GM21367 (cell line): ENCODE results near the gene DEGS2.
"Not testable (repeated sequence)": the region's sequence is repeated elsewhere in the genome, so short reads cannot be mapped to it uniquely, and the experiment has no call there.

Experiments
- ATAC-seq: cut with Tn5 transposase; IDR thresholded peaks from one replicate; pipeline ENCODE4 v1.9.1; 2021; ENCODE audit not compliant: unreplicated experiment

DEGS2 gene

DNA sequence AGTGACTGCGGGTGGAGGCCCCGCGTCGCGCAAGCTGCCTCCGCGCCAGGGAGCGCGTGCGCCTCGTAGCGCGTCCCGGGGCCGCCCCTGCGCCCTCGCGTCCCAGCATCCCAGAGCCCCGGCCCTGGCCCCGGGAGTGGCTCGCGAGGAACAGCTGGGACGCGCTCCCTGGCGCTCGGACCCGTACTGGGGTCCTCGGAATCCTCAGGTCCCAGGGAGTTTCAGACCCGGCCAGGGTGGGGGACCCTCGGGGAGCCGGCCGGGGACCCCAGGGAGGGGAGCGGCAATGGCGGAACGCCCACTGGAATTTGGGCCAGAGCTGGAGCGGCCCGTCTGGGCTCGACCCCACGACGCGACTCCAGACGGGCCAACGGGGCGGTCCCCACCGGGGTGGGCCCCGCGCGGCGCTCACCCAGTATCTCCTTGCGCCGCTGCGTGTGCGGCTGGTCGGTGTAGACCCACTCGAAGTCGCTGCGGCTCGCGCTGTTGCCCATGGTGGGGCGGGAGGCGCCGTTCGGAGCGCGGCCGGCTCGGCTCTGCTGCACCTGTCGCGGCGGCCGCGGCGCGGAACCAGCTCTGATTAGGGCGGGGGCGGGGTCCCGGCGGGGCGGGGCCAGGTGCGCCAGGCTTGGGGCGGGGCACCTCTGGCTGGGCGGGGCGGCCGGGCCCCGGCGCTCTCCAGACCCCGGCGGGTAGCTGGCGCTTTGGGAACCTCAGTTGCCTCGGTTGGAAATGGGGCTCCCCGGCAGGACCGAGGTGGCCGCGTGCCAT, at the start of gene DEGS2:
Gene DEGS2 (minus strand): TSS at position 552 of the 771 bp plus-strand sequence. CDS start 58 bp downstream, at position 494.
- peak; percentile 47 for ATAC-seq

DNA sequence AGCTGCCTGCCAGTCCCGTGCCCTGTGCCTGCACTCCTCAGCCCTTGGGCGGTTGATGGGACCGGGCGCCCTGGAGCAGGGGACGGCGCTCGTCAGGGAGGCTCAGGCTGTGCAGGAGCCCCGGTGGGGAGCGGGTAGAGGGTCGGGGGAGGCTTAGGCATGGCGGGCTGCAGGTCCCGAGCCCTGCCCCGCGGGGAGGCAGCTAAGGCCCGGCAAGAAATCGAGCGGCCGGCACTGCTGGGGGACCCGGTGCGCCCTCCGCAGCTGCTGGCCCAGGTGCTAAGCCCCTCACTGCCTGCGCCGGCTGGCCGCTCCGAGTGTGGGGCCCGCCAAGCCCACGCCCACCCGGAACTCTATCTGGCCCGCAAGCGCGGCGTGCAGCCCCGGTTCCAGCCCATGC, 48.7 kb upstream of the DEGS2 start:
- not testable (repeated sequence) for ATAC-seq

DNA sequence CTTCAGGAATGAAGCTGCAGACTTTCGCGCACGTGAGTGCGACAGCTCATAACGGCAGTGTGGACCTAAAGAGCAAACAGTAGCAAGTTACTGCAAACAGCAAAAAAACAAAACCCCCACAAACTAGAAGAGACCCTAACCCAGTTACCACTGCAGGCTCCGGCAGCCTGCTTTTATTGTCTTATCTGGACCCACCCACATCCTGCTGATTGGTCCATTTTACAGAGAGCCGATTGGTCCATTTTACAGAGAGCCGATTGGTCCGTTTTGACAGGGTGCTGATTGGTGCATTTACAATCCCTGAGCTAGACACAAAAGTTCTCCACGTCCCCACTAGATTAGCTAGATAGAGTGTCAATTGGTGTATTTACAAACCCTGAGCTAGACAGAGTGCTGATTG, 48.1 kb upstream of the DEGS2 start:
- ATAC-seq = not testable (repeated sequence)

DNA sequence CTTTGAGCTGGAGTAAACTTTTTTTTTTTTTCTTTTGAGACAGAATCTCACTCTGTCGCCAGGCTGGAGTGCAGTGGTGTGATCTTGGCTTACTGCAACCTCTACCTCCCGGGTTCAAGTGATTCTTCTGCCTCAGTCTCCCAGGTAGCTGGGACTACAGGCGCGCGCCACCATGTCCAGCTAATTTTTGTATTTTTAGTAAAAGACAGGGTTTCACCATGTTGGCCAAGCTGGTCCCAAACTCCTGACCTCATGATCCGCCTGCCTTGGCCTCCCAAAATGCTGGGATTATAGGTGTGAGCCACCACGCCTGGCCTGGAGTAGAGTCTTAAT, 45.4 kb upstream of the DEGS2 start:
- not testable (repeated sequence) for ATAC-seq

DNA sequence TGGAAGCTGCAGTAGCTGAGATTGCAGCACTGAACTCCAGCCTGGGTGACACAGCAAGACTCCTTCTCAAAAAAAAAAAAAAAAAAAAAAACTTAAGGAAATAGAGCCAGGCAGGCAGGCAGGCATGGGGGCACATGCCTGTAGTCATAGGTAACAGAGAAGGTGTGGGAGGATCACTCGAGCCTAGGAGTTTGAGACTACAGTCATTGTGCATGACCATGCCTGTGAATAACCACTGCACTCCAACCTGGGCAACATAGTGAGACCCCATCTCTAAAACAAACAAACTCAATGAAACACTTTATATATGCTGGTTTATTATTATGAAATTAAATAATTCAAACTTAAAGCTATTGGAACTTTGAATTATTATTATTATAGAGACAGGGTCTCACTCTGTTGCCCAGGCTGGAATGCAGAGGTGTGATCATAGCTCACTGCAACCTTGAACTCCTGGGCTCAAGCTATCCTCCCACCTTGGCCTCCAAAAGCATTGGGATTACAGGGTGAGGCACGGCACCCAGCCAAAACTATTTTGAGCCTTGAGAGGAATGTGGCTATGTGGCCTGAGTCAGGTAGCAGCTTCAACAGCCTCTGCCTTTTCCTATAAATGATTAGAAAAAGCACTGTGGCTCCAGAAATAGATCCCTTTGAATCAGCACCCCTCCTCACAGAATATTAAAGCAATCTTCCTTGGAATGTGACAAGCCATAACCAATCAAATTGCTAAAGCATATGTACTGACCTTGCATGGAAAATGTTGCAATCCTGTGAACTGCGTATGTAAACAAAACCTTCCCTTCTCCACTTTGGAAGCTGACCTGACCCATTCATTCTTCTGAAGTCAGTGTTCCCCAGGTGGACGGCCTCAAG, 44.8 kb upstream of the DEGS2 start:
- no peak for ATAC-seq

DNA sequence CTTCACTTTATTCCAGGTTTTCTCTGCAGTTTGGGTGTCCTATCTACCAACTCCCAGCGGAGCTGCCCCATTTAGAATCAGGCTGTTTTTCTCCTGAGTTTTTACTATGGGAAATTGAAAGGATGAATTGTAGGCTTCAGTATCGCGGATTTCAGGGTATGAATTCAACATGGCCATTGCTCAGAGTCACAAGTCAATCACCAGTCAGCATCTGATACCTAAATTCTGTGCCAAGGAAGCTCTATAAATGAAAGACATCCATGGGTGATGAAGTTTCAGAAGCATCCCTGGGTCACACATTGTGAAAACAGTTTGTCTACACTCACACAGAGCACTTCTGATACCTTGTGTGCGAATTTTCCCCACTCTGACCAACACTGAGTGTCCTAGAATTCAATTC, 43.7 kb upstream of the DEGS2 start:
- ATAC-seq = no peak

DNA sequence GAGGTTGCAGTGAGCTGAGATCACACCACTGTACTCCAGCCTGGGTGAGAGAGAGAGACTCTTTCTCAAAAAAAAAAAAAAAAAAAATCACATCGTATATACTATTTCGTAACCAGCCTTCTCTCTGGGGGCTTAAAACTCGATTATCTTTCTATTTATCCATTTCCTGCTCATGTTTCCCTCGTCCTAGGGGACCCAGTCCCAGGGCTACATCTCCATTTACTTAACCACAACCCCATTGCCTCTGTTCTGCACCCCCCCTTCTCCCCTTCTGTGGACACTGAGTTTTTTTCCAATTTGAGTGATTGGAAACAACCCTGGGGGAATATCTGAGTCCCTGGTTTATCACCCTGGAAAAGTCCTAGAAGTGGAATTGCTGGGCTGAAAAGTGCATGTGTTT, 43.3 kb upstream of the DEGS2 start:
- ATAC-seq = no peak

DNA sequence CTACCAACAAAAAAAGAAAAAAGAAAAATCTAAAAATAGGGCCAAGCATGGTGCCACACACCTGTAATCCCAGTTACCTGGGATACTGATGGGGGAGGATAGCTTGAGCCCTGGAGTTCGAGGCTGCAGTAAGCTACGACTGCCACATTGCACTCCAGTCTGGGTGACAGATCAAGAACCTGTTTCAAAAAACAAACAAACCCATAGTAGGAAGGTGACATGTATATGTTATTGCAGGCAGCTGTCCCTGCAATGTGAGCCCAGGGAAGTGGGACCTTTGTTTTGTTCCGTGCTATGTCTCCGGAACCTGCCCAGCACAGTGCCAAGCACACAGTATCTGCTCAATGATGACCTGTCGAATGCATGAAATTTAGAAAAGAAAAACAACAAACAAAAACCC, 42.3 kb upstream of the DEGS2 start:
- ATAC-seq = no peak

DNA sequence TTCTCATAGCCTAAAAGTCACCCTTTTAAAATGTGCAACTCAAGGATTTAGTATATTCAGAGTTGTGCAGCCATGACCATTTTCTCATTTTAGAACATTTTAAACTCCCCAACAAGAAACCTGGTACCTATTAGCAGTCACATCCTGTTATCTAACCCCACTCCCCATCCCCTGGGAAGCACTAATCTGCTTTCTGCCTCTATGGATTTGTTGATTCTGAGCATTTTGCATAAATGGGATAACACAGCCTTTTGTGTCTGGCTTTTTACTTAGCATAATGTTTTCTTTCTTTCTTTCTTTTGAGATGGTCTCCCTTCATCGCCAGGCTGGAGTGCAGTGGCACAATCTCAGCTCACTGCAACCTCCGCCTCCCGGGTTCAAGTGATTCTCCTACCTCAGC, 40.9 kb upstream of the DEGS2 start:
- ATAC-seq = no peak

DNA sequence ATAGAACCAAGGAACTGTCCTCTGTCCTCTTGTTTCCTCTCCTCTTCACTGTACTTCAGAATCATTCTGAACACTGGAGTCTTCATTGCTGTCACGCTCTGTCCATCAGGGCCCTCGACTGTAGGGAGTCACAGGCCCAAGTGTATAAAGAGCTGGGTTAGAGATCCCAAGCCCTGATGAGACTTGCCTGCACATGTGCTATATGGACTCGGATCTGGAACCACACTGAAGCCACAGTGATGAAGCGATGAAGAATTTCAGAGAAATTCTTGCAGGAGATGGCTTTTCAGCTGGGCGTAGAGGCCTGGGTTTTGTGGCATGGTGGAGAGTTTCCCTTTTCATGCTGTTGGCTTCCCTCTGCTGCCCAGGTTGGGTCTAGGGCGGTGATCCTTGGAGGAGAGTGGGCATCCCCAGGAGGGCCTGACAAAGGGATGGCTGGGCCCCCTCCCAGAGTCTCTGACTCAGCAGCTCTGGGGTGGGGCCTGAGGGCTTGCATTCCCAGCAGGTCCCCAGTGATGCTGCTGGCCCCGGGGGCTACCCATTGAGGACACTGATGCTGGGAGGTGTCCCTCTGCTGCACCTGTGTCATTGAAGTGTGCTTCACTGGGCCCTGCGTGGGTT, 39.9 kb upstream of the DEGS2 start:
- ATAC-seq = no peak

DNA sequence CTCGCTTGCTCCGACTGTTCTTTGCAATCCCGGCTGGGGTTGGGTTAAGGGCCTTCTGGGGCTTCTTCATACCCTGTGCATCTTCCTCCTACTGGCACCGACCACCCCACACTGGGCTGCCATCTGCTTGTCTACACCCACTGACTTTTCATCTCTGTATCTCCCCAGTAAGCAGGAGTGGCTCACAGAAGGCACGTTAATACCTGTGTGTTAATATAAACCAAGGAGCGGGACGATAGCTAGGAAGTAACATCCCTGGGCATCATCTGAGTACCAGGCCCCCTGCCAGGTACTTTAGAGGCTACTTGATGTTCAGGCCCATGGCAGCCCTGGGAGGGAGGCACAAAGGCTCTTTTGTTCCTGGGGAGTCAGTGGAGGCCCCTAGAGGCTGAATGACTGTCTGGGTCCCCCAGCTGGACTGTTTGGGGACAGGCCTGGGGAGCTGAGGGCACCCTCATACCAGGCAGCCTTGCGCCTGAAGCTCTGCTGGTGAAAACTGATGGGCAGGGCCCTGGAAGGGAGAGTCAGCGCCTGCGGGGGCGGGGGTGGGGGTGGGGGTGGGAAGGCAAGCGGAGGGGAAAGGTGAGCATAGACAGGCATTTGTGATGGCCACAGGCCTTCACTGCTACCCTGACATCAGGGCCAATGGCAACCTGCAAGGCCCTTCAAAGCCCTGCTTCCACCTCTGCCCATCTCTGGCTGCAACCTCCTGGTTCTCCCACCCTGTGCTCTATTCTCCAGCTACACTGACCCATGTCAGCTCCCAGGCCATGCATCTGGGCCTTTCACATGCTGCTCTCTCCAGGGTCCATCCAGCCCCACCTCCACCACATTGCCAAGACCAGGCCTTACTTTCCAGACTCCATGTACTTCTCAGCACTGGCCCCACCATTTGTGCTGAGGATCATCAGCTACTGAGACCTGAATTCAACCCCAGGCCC, 34.2 kb upstream of the DEGS2 start:
- ATAC-seq = no peak

DNA sequence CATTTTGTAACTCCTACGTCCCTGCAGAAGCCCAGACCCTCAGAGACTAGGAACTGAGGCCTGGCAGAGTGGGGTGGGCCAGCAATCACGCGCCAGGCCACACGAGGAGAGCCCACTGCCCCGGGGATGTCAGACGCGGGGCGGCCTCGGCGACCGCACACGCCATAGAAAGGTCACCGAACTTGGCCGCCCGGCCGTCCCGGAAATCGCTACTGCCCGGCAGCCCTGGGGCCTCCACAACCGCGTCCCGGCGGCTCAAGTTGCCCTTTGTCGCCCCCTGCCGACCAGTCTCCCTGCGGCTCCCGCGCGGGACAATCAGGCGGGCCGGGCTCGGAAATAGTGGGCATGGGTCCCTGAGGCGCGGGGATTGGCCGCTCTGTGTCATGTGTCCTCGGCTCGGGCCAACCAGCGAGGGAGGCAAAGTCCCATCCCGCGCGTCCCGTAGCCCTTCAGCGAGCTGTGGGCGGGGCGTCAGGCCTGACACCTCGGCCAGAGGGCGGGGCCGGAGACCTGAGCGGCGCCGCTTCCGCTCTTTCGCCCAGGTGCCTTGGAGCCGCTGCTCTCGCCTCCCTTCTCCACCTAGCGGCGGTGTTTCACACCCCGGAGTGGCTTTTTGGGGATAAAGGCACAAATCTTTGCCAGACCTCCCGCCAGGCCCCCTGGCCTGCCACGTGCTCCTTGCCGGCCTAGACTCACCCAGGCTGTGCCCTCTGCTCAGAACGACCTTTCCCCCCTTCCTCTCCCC, 33.4 kb upstream of the DEGS2 start:
- peak; percentile 98 for ATAC-seq

DNA sequence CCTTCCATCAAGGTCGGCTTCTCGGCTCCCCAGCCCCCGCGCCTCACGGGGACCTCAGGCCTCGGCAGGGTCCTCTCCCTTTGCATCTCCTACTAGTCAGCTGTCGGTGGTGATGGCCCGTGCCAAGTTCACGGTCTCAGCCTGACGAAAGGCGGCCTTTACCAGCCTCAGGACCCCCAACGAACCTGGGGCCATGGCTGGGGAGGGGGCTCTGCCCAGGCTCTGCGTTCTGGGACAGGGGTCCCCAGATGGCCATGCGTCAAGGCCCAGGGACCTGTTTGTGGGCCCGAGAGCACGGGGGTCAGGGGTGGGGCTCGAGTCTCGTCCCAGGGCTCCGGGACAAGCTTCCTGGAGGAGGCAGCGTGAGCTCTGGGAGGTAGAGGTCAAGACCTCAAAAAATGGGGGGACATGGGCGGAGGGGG, 32.8 kb upstream of the DEGS2 start:
- no peak for ATAC-seq

DNA sequence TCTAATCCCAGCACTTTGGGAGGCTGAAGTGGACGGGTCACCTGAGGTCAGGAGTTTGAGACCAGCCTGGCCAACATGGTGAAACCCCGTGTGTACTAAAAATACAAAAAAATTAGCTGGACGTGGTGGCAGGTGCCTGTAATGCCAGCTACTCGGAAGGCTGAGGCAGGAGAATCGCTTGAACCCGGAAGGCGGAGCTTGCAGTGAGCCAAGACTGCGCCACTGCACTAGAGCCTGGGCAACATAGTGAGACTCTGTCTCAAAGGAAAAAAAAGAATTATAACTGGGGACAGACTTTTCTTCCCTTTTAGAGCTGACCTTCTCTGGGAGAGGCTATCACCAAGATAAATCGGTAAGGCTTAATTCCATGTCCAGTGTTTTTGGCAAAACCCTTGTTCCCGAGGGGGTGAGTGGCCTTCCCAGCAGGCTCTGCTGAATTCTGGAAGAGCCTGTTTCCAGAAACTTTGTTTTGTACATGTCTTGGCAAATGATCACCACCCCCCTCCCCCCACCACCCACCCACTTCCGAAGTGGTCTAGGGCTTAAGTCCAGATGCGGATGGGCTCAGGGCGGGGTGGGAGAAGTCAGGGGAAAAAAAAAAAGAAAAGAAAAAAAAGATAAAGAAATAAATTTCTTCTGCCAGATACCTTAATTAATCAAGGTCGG, 32.3 kb upstream of the DEGS2 start:
- ATAC-seq = no peak

DNA sequence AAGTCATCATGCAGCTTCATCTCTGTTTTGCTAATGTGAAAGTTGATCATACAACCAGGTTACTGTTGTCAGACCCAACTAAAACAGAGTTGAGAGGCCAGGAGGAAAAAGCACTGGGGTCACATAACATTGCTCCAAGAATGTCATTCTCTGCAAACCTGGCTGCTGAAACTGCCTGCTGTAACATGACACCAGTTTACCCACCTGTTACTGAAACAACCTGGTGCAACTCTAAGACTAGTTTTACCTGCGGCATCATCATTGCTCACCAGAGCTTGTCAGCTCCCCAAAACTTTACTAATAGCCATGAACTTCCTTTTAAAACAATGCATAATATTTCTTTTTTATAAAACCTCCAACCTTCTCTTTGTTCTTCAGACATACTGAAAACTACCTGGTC, 30.7 kb upstream of the DEGS2 start:
- no peak for ATAC-seq

DNA sequence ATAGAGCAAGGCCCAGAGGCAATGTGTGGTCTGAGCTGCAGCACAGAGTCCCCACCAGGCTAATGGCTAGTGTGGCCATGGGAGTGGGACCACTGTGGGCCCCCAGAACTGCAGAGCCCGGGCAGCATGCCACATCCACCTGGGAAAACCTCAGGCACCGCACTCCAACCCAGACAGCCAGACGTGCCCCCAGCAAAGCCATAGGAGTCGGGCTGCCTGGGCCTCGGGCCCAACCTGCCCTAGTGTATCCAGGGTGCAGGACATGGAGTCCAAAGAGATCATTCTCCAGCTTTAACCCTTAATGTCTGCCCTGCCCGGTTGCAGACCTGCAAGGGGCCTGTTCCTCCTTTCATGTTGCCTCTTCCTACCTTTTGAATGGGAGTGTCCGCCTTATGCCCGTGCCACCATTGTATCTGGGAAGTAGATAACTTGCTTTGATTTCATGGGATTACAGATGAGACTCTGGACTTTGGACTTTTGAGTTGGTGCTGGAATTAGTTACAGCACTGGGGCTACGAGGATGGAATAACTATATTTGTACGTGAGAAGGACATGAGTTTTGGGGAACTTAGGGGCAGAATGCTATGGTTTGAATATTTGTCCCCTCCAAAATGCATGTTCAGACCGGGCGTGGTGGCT, 29.1 kb upstream of the DEGS2 start:
- no peak for ATAC-seq

DNA sequence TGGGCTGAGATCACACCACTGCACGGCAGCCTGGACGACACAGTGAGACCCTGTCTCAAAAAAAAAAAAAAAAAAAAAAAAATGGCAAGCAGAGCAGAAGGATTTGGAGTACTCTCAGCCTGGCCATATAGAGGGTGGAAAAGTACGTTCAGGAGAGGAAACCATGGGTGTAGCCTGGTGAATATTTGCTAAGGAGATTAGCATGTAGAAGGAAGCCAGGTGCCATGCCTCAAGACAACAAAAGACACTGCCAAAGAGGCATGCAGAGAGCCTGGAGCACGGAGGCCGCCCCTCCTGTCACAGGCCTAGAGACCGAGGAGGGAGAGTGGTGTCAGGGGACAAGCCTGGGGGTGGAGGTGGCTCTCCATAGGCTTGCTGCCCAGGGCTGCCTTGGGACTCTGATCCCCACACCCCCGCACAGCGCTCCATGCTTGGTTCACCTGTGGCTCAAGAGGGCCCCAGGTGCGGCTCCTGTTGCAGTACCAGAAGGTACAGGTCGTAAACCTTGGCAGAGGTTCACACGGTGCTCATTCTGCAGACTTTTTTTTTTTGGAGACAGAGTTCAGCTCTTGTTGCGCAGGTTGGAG, 27.9 kb upstream of the DEGS2 start:
- ATAC-seq = no peak

DNA sequence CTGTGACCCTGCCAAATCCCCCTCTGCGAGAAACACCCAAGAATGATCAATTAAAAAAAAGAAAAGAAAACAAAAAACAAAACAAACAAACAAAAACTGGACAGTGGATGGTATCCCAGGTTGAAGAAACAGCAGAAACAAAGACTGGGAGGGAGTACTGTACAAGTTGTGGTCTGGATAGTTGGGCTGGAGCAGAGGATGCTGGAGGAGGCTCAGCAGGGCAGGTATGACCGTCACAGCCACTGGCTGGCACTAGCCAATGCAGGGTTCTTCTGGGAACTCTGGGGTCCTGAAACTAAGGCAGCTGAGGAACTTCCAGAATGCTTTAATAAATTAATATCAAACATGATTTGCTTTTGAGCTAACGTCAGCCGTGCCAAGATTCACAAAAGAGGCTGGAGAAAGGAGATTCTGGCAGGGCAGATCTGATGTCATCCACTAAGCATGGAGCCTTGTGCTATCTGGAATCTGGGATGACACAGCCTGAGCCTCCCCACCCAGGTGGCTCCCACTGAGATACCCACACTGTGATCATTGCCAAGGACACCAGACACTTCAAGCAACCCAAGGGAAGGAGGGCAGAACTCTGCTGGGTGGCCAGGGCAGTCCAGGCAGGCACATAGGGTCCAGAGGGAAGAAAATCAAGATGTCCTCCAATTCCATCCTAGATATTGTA, 22.6 kb upstream of the DEGS2 start:
- ATAC-seq = not testable (repeated sequence)
